Activated CD8-positive, alpha-beta memory T cell treated with anti-CD3 and anti-CD28 coated beads, Interleukin-2, amount 50 U/mL, for 24 hours (primary cell): ENCODE measurements around the gene BCAS3.
"Not testable (repeated sequence)": the region's sequence is repeated elsewhere in the genome, so short reads cannot be mapped to it uniquely, and the experiment has no call there.

Source experiments
- DNase-seq: peaks from one replicate; pipeline ENCODE4 v3.0.0-alpha.2; 2020; ENCODE audit errors: extremely low read depth

The BCAS3 gene

GRCh38 chr17:61225178-61225882, 547.7 kb downstream of the BCAS3 start:
- no peak for DNase-seq

- DNase-seq = no peak
Measured at GRCh38 chr17:61227866-61228265, 550.2 kb downstream of the BCAS3 start.

GRCh38 chr17:61230461-61230860, 552.8 kb downstream of the BCAS3 start:
- DNase-seq = no peak

GRCh38 chr17:61230972-61231820, 553.5 kb downstream of the BCAS3 start:
- DNase-seq = no peak

- DNase-seq = no peak
Measured at GRCh38 chr17:61232871-61233270, 555.2 kb downstream of the BCAS3 start.

- no peak for DNase-seq
Measured at GRCh38 chr17:61233991-61234750, 556.5 kb downstream of the BCAS3 start.

- no peak for DNase-seq
Measured at GRCh38 chr17:61235001-61235826, 557.6 kb downstream of the BCAS3 start.

- DNase-seq = no peak
Measured at GRCh38 chr17:61235827-61236197, 558.2 kb downstream of the BCAS3 start.

- DNase-seq = no peak
Measured at GRCh38 chr17:61237275-61237674, 559.6 kb downstream of the BCAS3 start.

GRCh38 chr17:61238455-61238933, 560.8 kb downstream of the BCAS3 start:
- no peak for DNase-seq

GRCh38 chr17:61239327-61239726, 561.7 kb downstream of the BCAS3 start:
- DNase-seq = no peak

GRCh38 chr17:61239953-61240352, 562.3 kb downstream of the BCAS3 start:
- DNase-seq = no peak

- no peak for DNase-seq
Measured at GRCh38 chr17:61240851-61241468, 563.3 kb downstream of the BCAS3 start.

GRCh38 chr17:61244988-61245387, 567.3 kb downstream of the BCAS3 start:
- DNase-seq = not testable (repeated sequence)

- DNase-seq = no peak
Measured at GRCh38 chr17:61245706-61246135, 568.1 kb downstream of the BCAS3 start.

- no peak for DNase-seq
Measured at GRCh38 chr17:61247439-61247838, 569.8 kb downstream of the BCAS3 start.

- no peak for DNase-seq
Measured at GRCh38 chr17:61248399-61248798, 570.7 kb downstream of the BCAS3 start.

- no peak for DNase-seq
Measured at GRCh38 chr17:61249649-61250299, 572.1 kb downstream of the BCAS3 start.

- DNase-seq = no peak
Measured at GRCh38 chr17:61250335-61250890, 572.8 kb downstream of the BCAS3 start.
